Activated T-cell treated with anti-CD3 and anti-CD28 coated beads for 4 hours (primary cell): Measurements from ENCODE around the gene LIF.

ENCODE experiments used
- DNase-seq: peaks from one replicate; pipeline ENCODE4 v3.0.0-alpha.2; 2020

LIF gene

DNA sequence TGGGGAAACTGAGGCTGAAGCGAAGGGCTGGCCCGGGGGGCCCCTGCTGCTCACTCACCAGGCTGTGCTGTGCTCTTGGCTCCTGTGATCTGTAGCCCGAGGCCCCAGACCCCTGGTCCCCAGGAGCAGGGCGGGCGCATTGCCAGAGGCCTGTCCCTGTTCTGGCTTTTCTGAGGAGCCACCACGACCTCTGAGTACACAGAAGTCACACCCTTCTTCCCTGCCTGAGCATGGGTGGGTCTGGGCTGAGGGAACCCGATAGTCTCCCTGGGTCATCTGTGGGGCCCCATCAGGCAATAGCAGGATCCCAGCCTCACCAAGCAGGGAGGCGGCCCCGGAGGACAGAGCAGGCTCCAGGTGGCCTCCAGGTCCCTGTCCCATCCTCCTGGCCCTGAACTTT lies 37.6 kb upstream of the LIF start:
- DNase-seq = no peak

DNA sequence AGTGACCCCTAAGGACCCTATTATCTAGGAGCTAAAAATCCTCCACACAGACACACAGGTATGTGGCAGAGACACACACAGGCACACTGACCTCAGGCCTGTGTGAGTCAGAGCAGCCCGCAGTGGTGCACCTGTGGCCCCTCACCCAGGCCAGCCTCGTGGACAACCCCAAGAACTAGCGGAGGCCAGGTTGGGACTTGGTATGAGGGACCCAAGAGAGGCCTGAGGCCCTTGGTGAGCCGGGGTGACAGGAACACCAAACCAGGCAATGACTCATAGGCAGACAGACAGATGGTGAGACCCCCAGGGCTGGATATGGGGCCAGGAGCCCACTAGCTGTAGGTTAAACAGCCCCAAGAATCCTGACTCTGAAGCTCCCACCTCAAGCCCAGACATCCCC lies 36.8 kb upstream of the LIF start:
- no peak for DNase-seq

- DNase-seq = no peak
Observed at GRCh38 chr22:30282616-30283046, 36.1 kb upstream of the LIF start.

DNA sequence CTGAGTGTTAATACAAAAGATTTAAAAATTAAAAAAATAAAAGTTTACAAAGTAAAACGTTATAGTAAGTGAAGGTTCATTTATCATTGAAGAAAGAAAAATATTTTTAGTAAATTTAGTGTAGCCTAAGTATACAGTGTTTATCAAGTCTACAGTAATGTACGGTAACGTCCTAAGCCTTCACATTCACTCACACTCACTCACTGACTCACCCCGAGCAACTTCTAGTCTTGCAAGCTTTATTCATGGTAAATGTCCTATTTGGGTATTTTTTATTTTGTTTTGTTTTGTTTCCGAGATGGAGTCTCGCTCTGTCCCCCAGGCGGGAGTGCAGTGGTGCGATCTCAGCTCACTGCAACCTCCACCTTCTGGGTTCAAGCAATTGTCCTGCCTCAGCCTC lies 33.9 kb upstream of the LIF start:
- DNase-seq = no peak

GRCh38 chr22:30279932-30280331 lies 33.4 kb upstream of the LIF start:
- DNase-seq = no peak

GRCh38 chr22:30279046-30279788 lies 32.7 kb upstream of the LIF start:
- no peak for DNase-seq

- DNase-seq = no peak
Observed at GRCh38 chr22:30277547-30278344, 31.2 kb upstream of the LIF start.

DNA sequence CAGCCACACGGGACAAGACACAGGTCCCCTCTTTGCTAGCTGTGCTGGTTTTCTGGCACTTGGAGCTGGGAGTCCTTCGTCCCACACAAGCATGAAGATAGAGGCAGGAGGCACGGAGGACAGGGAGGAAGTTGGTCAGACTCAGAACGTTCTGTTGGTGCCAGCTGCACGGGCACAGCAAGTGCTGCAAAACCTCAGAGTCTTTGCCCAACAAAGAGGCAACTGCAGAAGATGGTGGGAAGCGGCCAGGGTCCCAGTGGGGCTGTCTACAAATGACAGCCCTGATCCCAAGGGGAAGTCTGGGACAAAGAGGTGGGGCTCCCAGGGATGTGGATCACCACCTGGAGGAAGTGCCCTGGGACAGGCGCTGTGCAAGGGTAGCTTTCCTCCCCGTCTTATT lies 29.5 kb upstream of the LIF start:
- DNase-seq = no peak

DNA sequence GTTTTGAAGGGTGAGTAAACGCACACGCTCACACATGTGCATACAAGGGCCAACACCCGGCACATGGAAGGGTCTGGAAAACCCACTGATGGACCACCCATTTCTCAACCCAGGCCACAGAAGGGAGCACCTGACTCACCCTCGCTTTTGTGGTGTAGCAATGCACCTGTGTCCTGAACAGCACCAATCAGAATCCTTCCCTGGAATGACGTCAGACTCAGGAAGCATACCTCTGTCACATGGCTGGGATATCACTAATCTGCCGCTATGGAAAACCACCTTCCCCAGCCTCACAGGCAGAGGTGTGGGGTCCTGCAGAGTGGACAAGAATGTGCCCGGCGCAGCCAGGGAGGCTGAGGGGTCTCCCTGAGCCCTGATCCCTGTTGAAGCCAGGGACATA lies 29.1 kb upstream of the LIF start:
- peak; percentile 38 for DNase-seq

DNA sequence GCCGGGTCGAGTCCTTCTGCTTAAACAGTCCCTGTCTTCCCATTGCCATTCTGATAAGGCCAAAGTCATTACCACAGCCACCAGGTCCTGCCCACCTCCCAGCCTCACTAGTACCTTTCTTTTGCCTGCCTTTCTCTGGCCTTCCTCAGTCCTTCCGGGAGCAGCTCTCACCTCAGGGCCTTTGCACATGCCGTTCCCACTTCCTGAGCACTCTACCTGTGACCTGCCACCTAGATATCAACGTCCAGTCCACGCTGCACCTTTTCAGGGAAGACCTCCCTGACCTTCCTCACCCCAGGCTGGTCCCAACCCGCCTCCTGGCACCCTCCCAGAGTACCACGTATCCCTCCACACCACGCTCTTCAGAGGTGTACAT lies 27.9 kb upstream of the LIF start:
- DNase-seq = no peak

DNA sequence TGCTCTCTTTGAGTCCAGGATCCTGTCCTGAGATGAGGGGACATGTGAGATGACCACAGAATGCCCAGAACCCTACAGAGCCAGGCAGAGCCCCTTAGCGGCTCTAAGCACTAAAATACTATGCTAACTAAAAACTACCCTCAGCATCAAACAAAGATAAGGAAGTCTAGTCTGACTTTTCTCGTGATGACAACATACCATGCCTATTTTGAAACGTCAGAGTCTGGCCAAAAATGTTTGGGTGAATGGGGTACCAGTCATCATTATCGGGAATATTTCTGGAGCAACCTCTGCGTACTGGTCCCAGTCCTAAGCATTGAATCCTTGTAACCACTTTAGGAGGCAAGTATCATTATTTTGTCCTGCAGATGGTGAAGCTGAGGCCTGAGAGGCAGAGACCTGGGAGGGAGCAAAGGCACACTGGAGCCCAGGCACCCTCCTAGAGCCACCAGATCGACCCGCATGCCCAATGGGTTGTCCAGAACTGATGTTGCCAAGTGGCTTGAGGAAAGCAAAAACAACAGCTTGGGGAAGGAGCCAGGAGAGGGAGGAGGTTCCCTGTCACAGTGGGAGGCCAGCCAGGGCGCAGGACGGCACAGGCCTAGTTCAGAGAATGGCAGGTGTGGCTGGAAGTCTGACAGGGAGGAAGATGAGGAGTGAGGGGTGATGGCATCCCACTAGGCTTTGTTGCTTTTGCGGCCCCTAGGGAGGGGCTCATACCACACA lies 27.3 kb upstream of the LIF start:
- no peak for DNase-seq

DNA sequence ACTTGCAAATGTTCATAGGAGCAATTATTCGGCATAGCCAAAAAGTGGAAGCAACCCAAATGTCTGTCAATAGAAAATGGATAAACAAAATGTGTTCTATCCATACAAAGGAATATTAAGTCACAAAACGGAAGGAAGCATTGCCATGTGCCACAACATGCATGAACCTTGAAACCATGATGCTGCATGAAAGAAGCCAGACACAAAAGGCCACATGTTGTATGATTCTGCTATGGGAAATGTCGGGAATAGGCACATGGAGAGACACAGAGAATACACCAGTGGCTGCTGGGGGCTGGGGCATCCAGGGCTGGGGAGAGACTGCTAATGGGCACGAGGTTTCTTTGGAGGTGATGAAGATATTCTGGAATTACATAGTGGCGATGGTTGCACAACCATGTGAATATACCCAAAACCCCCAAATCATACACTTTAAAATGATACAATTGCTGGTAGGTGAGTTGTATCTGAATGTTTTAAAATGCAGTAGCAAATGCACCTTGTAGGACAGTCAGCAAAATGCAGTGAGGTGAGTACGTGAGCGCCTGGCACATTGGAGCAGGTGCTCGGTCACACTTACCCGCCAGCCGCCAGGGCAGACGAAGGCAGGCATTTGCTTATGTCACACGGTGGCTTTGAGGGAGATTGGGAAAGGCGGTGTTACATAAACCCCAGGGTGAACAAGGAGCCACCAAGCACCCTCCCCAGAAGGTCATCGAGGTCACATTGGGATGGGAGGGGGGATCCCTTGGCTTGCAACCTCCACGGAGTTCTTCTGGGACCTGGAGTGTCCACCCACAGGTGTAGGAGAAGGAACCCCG lies 26.4 kb upstream of the LIF start:
- DNase-seq = no peak

GRCh38 chr22:30270832-30271231 lies 24.3 kb upstream of the LIF start:
- DNase-seq = no peak

- no peak for DNase-seq
Observed at GRCh38 chr22:30268331-30268730, 21.8 kb upstream of the LIF start.

GRCh38 chr22:30267382-30268302 lies 21.1 kb upstream of the LIF start:
- DNase-seq = no peak

- peak; percentile 45 for DNase-seq
Observed at GRCh38 chr22:30266445-30267381, 20.2 kb upstream of the LIF start, which contains the start of gene OSM. OSM (minus strand) TSS chr22:30266851; CDS start chr22:30266799, 52 bp downstream.

GRCh38 chr22:30265823-30266444 lies 19.4 kb upstream of the LIF start:
- DNase-seq = peak; percentile 79

DNA sequence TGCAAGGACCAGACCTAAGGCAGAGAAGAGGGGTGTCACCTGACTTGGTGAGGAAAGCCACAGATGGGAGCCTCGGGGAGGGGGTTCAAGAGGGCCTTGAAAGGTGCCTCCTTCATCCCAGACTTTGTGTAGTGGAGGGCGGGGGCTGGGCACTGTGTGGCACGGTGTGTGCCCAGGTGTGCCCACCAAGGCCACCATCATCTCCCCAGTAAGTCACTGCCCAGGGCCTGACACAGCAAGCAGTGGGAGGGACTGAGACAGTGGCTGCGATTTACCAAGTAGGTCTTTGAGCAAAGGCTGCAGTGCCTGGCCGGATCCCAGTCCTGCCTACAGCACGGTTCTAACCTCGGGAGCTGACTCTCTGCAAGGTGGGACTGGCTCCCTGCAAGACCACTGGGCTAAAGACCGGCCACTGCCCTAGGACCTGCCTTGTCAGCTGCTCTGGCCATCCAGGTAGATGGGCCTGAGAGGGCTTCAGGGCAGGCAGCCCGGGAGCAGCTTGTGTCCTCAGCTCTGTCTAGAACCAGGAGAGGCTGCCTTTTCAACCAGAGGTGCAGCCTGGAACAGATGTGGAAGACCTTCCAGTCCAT lies 18.7 kb upstream of the LIF start:
- no peak for DNase-seq

- DNase-seq = no peak
Observed at GRCh38 chr22:30263883-30264282, 17.3 kb upstream of the LIF start.
